Stimulated activated CD4-positive, alpha-beta T cell treated with anti-CD3 and anti-CD28 coated beads, Interleukin-12 subunit alpha, Interleukin-12 subunit beta, amount 100 ng/mL, for 4 hours (primary cell): ENCODE measurements around the gene CCDC63.

ENCODE experiments used
- DNase-seq: peaks from one replicate; pipeline ENCODE4 v3.0.0-alpha.2; 2020

The CCDC63 gene

GRCh38 chr12:110888256-110888991 lies 41.6 kb downstream of the CCDC63 start:
- no peak for DNase-seq

DNA sequence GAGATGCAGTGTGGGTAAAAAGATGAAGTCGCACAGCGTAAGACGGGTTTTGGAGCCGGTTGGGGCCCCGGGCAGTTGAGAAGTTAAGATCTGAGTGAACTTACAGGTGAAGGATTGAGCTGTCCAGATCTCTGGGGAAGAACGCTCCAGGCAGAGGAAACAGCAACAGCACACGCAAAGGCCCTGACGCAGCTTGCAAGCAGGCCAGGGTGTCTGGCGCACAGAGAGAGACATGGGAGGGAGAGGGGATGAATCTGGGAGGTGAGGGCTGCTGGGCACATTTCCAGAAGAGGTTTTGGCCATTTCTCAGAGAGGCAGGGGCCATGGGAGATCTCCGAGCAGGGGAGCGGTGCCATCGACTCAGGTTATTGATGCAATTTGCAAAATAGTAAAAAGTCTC lies 42.6 kb downstream of the CCDC63 start:
- no peak for DNase-seq

- no peak for DNase-seq
Observed at GRCh38 chr12:110893956-110894355, 47.2 kb downstream of the CCDC63 start.

DNA sequence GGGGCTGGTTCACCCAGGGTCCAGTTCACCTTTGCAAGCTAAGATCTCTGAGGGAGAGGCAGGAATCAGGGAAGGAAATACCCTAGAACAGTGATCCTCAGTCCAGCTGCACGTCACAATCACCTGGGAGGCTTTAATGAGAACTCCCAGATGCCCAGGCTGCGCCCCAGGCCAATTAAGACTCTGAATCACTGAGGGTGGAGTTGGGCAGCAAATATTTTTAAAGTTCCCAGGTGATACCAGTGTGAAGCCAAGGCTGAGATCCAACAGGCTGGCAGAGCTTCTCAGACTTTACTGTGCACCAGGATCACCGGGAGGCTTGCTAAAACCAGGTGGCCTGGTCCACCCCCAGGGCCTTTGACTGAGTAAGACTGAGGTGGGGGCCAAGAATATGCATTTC lies 49.8 kb downstream of the CCDC63 start:
- no peak for DNase-seq

DNA sequence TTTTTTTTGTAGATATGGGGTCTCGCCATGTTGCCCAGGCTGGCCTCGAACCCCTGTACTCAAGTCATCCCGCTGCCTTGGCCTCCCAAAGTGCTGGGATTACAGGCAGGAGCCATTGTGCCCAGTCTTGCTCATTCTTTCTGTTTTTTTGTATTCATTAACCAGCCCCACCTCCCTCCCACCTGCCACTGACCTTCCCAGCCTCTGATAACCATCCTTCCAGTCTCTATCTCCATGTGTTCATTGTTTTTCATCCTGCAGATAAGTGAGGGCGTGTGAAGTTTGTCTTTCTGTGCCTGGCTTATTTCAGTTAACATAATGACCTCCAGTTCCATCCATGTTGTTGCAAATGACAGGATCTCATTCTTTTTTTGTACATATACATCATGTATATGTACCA lies 54.6 kb downstream of the CCDC63 start:
- no peak for DNase-seq

- no peak for DNase-seq
Observed at GRCh38 chr12:110903511-110903910, 56.7 kb downstream of the CCDC63 start.

- no peak for DNase-seq
Observed at GRCh38 chr12:110906083-110906482, 59.3 kb downstream of the CCDC63 start.

GRCh38 chr12:110906516-110906915 lies 59.7 kb downstream of the CCDC63 start:
- no peak for DNase-seq

- no peak for DNase-seq
Observed at GRCh38 chr12:110906985-110907384, 60.2 kb downstream of the CCDC63 start.

GRCh38 chr12:110907583-110907982 lies 60.8 kb downstream of the CCDC63 start:
- no peak for DNase-seq

GRCh38 chr12:110908377-110909152 lies 61.8 kb downstream of the CCDC63 start:
- DNase-seq: no peak

GRCh38 chr12:110912263-110912662 lies 65.5 kb downstream of the CCDC63 start:
- no peak for DNase-seq

GRCh38 chr12:110913119-110914056 lies 66.6 kb downstream of the CCDC63 start:
- no peak for DNase-seq

DNA sequence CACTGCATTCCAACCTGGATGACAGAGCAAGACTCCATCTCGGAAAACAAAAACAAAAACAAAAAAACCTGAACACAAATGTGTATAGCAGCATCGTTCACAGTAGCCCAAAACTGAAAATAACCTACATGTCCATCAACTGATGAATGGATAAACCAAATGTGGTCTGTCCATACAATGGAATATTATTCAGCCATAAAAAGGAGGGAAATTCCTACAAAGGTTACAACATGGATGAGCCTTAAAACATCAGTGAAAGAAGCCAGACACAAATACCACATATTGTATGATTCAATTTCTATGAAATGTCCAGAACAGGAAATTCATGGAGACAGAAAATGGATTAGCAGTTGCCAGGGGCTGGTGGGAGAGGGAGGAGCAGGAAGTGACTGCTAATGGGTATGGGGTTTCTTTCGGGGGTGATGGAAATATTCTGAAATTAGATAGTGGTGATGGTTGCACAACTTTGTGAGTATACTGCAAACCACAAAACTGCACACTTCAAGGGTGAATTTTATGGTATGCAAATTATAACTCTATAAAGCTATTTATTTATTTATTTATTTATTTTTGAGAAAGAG lies 69.6 kb downstream of the CCDC63 start:
- DNase-seq: no peak

DNA sequence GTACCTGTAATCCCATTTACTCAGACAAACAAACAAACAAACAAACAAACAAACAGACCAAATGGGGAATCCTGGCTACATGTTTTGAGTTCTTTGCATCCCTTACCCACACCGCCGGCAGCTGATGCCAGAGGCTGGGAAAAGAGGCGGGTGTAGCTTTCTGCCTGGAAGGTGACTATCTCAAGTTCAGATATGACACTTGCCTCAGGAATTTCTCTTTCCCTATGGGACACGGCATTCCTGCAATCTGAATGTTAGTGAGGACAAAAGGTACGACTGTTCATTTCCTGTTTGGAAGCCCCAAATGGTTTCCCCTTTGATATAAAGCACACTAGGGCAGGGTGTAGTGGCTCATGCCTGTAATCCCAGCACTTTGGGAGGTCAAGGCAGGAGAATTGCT lies 70.7 kb downstream of the CCDC63 start:
- no peak for DNase-seq

GRCh38 chr12:110917961-110918360 lies 71.2 kb downstream of the CCDC63 start:
- no peak for DNase-seq

- DNase-seq: no peak
Observed at GRCh38 chr12:110919720-110920119, 72.9 kb downstream of the CCDC63 start.

DNA sequence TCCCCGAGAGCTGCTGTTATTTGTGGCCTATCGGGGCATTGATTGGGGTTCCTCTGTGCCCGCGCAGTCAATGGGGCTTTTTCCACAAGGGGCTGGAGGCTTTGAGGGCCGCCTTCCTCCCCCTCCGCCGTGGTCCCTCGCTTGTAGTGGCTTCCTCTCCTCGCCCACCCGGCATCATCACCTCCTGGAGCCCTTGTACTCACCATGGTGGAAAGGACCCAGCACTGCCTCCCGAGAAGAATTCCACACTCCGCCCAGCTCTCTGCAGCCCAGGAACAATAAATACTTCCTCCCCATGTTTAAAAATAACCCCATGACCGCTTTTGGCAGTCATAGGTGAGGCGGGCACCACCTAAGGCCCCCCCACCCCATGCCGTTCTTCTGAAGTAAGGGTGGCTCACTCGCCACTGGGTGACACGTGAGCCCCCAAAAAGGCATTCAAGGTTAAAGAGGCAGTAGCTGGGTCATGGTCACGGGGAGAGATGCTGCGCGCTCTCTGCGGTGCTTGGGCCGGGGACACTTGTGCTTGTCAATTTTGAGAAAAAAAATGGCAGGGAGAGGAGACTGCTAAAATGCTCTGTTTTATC lies 73.6 kb downstream of the CCDC63 start, which contains the start of gene MYL2:
Gene MYL2 (minus strand): TSS at position 256 of the 587 bp plus-strand sequence. CDS start 50 bp downstream, at position 206.
- no peak for DNase-seq

GRCh38 chr12:110921262-110921661 lies 74.5 kb downstream of the CCDC63 start:
- DNase-seq: no peak

DNA sequence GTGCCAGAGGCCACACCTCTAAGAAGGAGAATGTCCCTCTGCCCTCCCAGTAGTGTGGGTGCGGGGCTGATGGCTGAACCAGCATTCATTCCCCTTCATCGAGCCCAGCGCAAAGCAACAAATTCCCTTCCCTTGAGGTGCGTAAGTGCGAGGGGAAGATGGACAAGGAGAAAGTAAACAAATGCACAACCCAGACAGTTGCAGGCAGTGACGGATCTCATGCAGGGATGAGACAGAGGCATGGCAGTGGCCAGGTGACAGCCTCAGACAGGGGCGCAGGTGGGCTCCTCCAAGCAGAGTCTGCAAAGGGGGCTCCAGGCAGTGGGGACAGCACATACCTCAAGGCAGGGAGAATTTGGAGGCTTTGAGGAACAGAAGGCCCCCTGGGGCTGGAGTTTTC lies 75.9 kb downstream of the CCDC63 start:
- no peak for DNase-seq

DNA sequence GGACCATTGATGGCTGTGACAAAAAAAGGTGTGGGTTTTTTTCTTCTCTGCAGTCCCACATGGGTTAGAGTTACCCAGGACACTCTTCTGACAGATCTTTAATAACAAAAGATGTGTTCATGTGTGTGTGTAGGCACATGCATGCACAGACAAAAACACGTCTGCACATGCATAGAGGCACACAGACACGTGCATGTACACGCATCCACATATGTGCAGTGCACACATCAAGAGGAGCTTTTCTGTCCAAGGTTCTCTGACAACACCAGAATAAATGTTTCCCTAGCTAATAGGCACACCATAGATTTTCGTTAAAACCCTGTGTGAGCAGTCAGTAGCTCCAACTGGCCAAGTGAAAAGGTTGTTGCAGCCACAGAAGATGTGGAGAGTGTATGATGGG lies 76.4 kb downstream of the CCDC63 start:
- no peak for DNase-seq

- DNase-seq: no peak
Observed at GRCh38 chr12:110923692-110924334, 77.0 kb downstream of the CCDC63 start.
